GM12878 (cell line): ENCODE results near the gene LDLRAD3. TPM values are rescaled to one million over a fixed set of nuclear protein-coding genes. Genes with fewer than 3 reads are reported as not detected.

Source experiments
- ATAC-seq: fragments of 200-7000 bp; cut with Tn5 transposase; 3 replicates; pipeline ENCODE4 v1.9.1; 2020; ENCODE audit warnings: mild to moderate bottlenecking, moderate library complexity
- BruUV-seq: library from RNA; stranded (reverse); fragments of 400-500 nt; replicated peaks from 2 replicates; lab custom pipeline; 2021; lab: Mats Ljungman, UMichigan
- CTCF ChIA-PET: fragments of 300-600 bp; sonication (Branson Sonifier 250); formaldehyde crosslinking; extraction: SDS; loops from one replicate; lab custom pipeline; 2021; ENCODE audit warnings: inconsistent platforms; lab: Yijun Ruan, JAX
- POLR2A ChIA-PET: fragments of 350-600 bp; formaldehyde crosslinking; extraction: SDS; loops from one replicate; lab custom pipeline; 2021; ENCODE audit warnings: inconsistent platforms; lab: Charles Lee
- RAD21 ChIA-PET: fragments of 300-600 bp; sonication (Branson Sonifier 250); formaldehyde crosslinking; loops from one replicate; lab custom pipeline; 2023; ENCODE audit warnings: antibody characterized with exemption; ENCODE audit not compliant: unreplicated experiment; lab: Charles Lee
- SMC1A ChIA-PET: fragments of 300-600 bp; sonication (Branson Sonifier 250); formaldehyde crosslinking; loops from one replicate; lab custom pipeline; 2023; ENCODE audit not compliant: unreplicated experiment, uncharacterized antibody; lab: Charles Lee
- DNase-seq: peaks from one replicate; pipeline ENCODE4 v3.0.0-alpha.2; 2011; ENCODE audit warnings: low read depth, low spot score
- FAIRE-seq: peaks from 3 replicates; lab custom pipeline; 2011; peaks lifted over from hg19 to GRCh38; lab: Jason Lieb, UNC
- H2AFZ ChIP-seq: 2 replicates; pipeline ENCODE4 v1.6.0; 2011; ENCODE audit warnings: low read depth, low read length, control low read depth; ENCODE audit not compliant: control insufficient read depth
- H3K27ac ChIP-seq: 2 replicates; pipeline ENCODE4 v1.5.1; 2011; ENCODE audit warnings: control low read depth; ENCODE audit not compliant: control insufficient read depth, insufficient read depth
- H3K27me3 ChIP-seq, 2 experiments: replicated peaks in 1 of 2; 2 replicates each; pipeline versions ENCODE4 v1.6.0 to v1.6.1; 2011; ENCODE audit warnings: low read length in 1 of 2; ENCODE audit not compliant: control insufficient read depth in 2 of 2, insufficient read depth in 2 of 2
- H3K36me3 ChIP-seq, 2 experiments: 2 replicates each; pipeline ENCODE4 v1.5.1; 2011; ENCODE audit warnings: low read length in 1 of 2; ENCODE audit not compliant: control insufficient read depth in 2 of 2, insufficient read depth in 2 of 2
- H3K4me1 ChIP-seq: 2 replicates; pipeline ENCODE4 v1.6.1; 2011; ENCODE audit warnings: mild to moderate bottlenecking, low read length, moderate library complexity, mixed read lengths; ENCODE audit not compliant: control insufficient read depth, insufficient read depth
- H3K4me2 ChIP-seq: 2 replicates; pipeline ENCODE4 v1.6.0; 2011; ENCODE audit warnings: control low read depth; ENCODE audit not compliant: control insufficient read depth, insufficient read depth
- H3K4me3 ChIP-seq: fragments of 200-600 bp; sonication (generic); 2 replicates; pipeline ENCODE4 v1.5.1; 2016
- H3K79me2 ChIP-seq: 2 replicates; pipeline ENCODE4 v1.6.0; 2011; ENCODE audit warnings: low read length; ENCODE audit not compliant: control insufficient read depth, insufficient read depth
- H3K9ac ChIP-seq: 2 replicates; pipeline ENCODE4 v1.8.0; 2011; ENCODE audit warnings: low read length, control low read depth, mixed read lengths; ENCODE audit not compliant: control insufficient read depth, insufficient read depth
- H3K9me3 ChIP-seq: replicated peaks from 3 replicates; pipeline ENCODE4 v1.5.1; 2011; ENCODE audit warnings: mild to moderate bottlenecking, low read length; ENCODE audit not compliant: control insufficient read depth, insufficient read depth
- H4K20me1 ChIP-seq: 2 replicates; pipeline ENCODE4 v1.6.0; 2011; ENCODE audit not compliant: control insufficient read depth, insufficient read depth
- ASH2L ChIP-seq: fragments of 300-600, 200-600 bp; sonication (generic); IDR thresholded peaks from 2 replicates; pipeline ENCODE4 v1.6.1; 2017; ENCODE audit warnings: low read depth, mild to moderate bottlenecking, borderline replicate concordance
- BRCA1 ChIP-seq: IDR thresholded peaks from 2 replicates; pipeline ENCODE4 v1.6.1; 2011; ENCODE audit warnings: low read depth, low read length, improper control_type of control experiment
- CBFB ChIP-seq: IDR thresholded peaks from 2 replicates; pipeline ENCODE4 v1.6.1; 2016; ENCODE audit warnings: antibody characterized with exemption, low read depth
- CHD4 ChIP-seq: fragments of 200-600 bp; sonication (generic); IDR thresholded peaks from 2 replicates; pipeline ENCODE4 v1.6.1; 2016; ENCODE audit warnings: mild to moderate bottlenecking
- CTCF ChIP-seq, 3 experiments: IDR thresholded peaks in 2 of 3; conservative IDR thresholded peaks in 1 of 3; 2 replicates each; pipeline ENCODE4 v1.5.1; 2011; ENCODE audit warnings: low read depth in 3 of 3, low read length in 3 of 3, mild to moderate bottlenecking in 3 of 3, control low read depth in 2 of 3, moderate library complexity in 2 of 3, inconsistent platforms in 1 of 3, mixed read lengths in 1 of 3; ENCODE audit not compliant: control insufficient read depth in 2 of 3, insufficient read depth in 1 of 3; ENCODE audit errors: extremely low read depth in 1 of 3
- E2F4 ChIP-seq: IDR thresholded peaks from 2 replicates; pipeline ENCODE4 v1.6.1; 2012; ENCODE audit warnings: low read depth, low read length, improper control_type of control experiment
- FOS ChIP-seq: IDR thresholded peaks from 3 replicates; pipeline ENCODE4 v1.6.1; 2011; ENCODE audit warnings: borderline replicate concordance; ENCODE audit not compliant: insufficient read length; ENCODE audit errors: extremely low read depth
- HCFC1 ChIP-seq: fragments of 150-350 bp; IDR thresholded peaks from 2 replicates; pipeline ENCODE4 v1.6.1; 2014; ENCODE audit warnings: low read length
- IRF4 ChIP-seq: IDR thresholded peaks from 2 replicates; pipeline ENCODE4 v1.6.1; 2011; ENCODE audit warnings: low read depth, low read length
- IRF5 ChIP-seq: fragments of 450-650 bp; IDR thresholded peaks from 2 replicates; pipeline ENCODE4 v1.6.1; 2017; ENCODE audit warnings: borderline replicate concordance
- KLF5 ChIP-seq: fragments of 450-650 bp; IDR thresholded peaks from 2 replicates; pipeline ENCODE4 v1.6.1; 2014; ENCODE audit warnings: mild to moderate bottlenecking; ENCODE audit not compliant: partially characterized antibody
- NFIC ChIP-seq: IDR thresholded peaks from 2 replicates; pipeline ENCODE4 v1.6.1; 2012; ENCODE audit warnings: low read depth, mild to moderate bottlenecking, inconsistent platforms, low read length, moderate library complexity
- NFYA ChIP-seq: IDR thresholded peaks from 2 replicates; pipeline ENCODE4 v1.6.1; 2011; ENCODE audit warnings: low read depth, mild to moderate bottlenecking, low read length, improper control_type of control experiment, borderline replicate concordance
- NFYB ChIP-seq: IDR thresholded peaks from 2 replicates; pipeline ENCODE4 v1.6.1; 2011; ENCODE audit warnings: low read depth, mild to moderate bottlenecking, low read length, improper control_type of control experiment, moderate library complexity; ENCODE audit not compliant: insufficient read depth
- NR2C2 ChIP-seq: IDR thresholded peaks from 2 replicates; pipeline ENCODE4 v1.6.1; 2011; ENCODE audit warnings: borderline replicate concordance, low read depth; ENCODE audit not compliant: control insufficient read depth, insufficient read length
- NR2F1 ChIP-seq: fragments of 450-650 bp; conservative IDR thresholded peaks from 2 replicates; pipeline ENCODE4 v1.6.1; 2017; ENCODE audit warnings: mild to moderate bottlenecking
- RUNX3 ChIP-seq: IDR thresholded peaks from 2 replicates; pipeline ENCODE4 v1.6.1; 2012; ENCODE audit warnings: low read length, inconsistent platforms
- ZZZ3 ChIP-seq: IDR thresholded peaks from 2 replicates; pipeline ENCODE4 v1.6.1; 2011; ENCODE audit warnings: low read depth; ENCODE audit not compliant: control insufficient read depth, insufficient read length
- WGBS: methylation state at CpG from one replicate; pipeline ENCODE4 v1.1.6; 2016; ENCODE audit warnings: low lambda C conversion rate; ENCODE audit not compliant: insufficient replicate concordance, insufficient coverage; ENCODE audit errors: missing lambda C conversion rate; 5-methylcytosine and 5-hydroxymethylcytosine counted together
- in situ Hi-C: fragments of 300-500 bp; cut with MboI; formaldehyde crosslinking; loops from 9 replicates; pipeline ENCODE4 v1.14.3; 2018; ENCODE audit warnings: mixed read lengths
- intact Hi-C: fragments of 100-400 bp; cut with micrococcal nuclease; formaldehyde crosslinking; loops from one replicate; pipeline ENCODE4 v1.14.2; 2022; ENCODE audit not compliant: unreplicated experiment
- polyA plus RNA-seq, 11 experiments: library from polyadenylated mRNA; depleted of rRNA in 4 of 11; unstranded in 6 of 11; stranded (reverse) in 5 of 11; fragments of >200 nt; fragmentation: Nextera tagmentation in 4 of 11; fragmentation: Illumina TruSeq in 1 of 11; extraction: Ambion mirVana in 4 of 11; extraction: Trizol in 1 of 11; gene quantifications; 1 replicate in 1 of 11; 2 replicates in 10 of 11; pipeline versions ENCODE4 v1.2.1 to v1.2.3, GENCODE V29; 2011 to 2016; ENCODE audit warnings: inconsistent platforms in 2 of 11, missing spikeins in 2 of 11, low read depth in 1 of 11
- total RNA-seq, 4 experiments: library from RNA; depleted of rRNA in 3 of 4; stranded (reverse); fragments of >200 nt in 3 of 4; fragmentation: Illumina TruSeq in 1 of 4; extraction: Trizol in 1 of 4; gene quantifications; 2 replicates each; pipeline versions ENCODE4 v1.2.1 to v1.2.3, GENCODE V29; 2013 to 2021
- TF ChIP-seq, protein P1 (sequence below): fragments of 450-650 bp; IDR thresholded peaks from 2 replicates; pipeline ENCODE4 v1.6.1; 2016; ENCODE audit warnings: mild to moderate bottlenecking

LDLRAD3 gene
- total and polyA plus RNA-seq, 10 of the 15 experiments (the other 5 are each of a cell fraction or from before 2014, with no cell fraction given) = 2.5 to 17.2 (median 10.7) TPM

DNA sequence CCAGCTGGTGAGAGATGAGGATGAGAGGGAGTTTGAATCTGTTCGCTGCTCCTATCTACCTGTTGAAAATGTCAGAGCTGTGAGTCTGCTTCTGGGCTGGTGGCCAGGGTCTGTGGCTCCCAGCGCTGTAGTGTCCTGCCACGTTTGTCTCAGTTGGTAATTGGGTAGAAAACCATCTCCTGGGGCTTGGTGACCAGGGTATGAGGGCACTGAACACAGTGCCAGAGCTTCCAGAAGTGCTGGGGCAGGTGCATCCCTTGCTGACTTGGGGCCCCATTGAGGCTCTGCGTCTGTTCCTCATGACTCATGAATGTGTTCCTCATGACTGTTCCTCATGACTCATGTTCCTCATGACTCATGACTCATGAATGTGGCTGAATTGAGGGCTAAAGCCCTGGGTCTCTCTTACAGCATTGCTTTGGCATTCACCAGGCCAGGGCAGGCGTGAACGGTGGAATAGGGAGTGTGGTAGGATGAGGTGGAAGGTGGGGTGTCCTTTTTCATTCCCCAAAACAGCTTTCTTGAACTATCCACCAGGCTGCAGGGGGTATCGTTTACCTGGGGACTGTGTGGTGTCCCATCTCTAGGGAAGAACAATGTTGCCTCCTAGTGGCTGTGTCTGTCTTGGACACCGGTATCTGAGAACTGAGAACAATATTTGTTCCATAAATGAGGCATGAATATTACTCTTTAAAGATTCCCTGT is 205.8 kb downstream of the LDLRAD3 start:
- Histone ChIP-seq H3K27ac (no peak overlapping the region), H3K9ac (no peak overlapping the region), H3K4me1 (no peaks in the 10 kb centered on the region), H3K79me2 (no peaks in the 10 kb centered on the region), H3K4me2 (no peak overlapping the region), H3K36me3 (no peaks in the 10 kb centered on the region), H2AFZ (no peak overlapping the region), H4K20me1 (no peaks in the 10 kb centered on the region), H3K4me3 (no peak overlapping the region), H3K9me3 (no peaks in the 10 kb centered on the region), H3K27me3 (no peaks in the 10 kb centered on the region)
- 9% methylated on average over 8 of the region's 8 CpGs for WGBS
- DNase-seq (peak; percentile 31), FAIRE-seq (no peak), ATAC-seq (peak; percentile 90)
- no TSS peak for BruUV-seq
- ChIA-PET SMC1A (interaction anchor here (1.9 kb wide), 1 partner anchor 12 kb away, joined by 7 read pairs; no protein-coding TSS in a partner anchor), POLR2A (no interaction called here), CTCF (interaction anchor here (0.7 to 4.1 kb wide), 8 partner anchors 28 to 536 kb away, joined by 3 to 18 read pairs (median 3); no protein-coding TSS in a partner anchor), RAD21 (interaction anchor here (1.1 to 1.4 kb wide), 2 partner anchors 78 to 107 kb away, joined by 4 read pairs; no protein-coding TSS in a partner anchor)
- in situ Hi-C loops = no loop called here
- intact Hi-C loops = loop anchor here (1.0 to 5.0 kb wide), 4 partner anchors 107 to 532 kb away; partner anchors contain the start of gene FJX1
- TF ChIP-seq NR2C2 (no peak), HCFC1 (no peak), CBFB (0 out of 2 replicates have a peak, but pooled peaks have one; percentile 29), NFIC (peak; percentile 61; the same call in 1 of the 2 replicates), NFYA (no peak), IRF5 (no peak), CHD4 (no peak), ASH2L (no peak), E2F4 (no peak), ZZZ3 (no peak), BRCA1 (no peak), IRF4 (no peak), FOS (no peak), NR2F1 (no peak), NFYB (no peak), CTCF (IDR thresholded peaks at IDR 0.05 in 2 of 3, conservative IDR thresholded peaks at IDR 0.05 in 1 of 3; ENCODE audit: control insufficient read depth in 2 of 3, extremely low read depth in 1 of 3, insufficient read depth in 1 of 3, low read depth in 3 of 3, low read length in 3 of 3) (peak; percentile 48 to 62 (median 61); a peak in 5 of 6 replicates), RUNX3 (peak; percentile 71), KLF5 (no peak)
- TF ChIP-seq, protein P1, sequence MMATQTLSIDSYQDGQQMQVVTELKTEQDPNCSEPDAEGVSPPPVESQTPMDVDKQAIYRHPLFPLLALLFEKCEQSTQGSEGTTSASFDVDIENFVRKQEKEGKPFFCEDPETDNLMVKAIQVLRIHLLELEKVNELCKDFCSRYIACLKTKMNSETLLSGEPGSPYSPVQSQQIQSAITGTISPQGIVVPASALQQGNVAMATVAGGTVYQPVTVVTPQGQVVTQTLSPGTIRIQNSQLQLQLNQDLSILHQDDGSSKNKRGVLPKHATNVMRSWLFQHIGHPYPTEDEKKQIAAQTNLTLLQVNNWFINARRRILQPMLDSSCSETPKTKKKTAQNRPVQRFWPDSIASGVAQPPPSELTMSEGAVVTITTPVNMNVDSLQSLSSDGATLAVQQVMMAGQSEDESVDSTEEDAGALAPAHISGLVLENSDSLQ = no peak
